ENCODE data around the gene TRAF2. TPM values are rescaled to one million over a fixed set of nuclear protein-coding genes. Genes with fewer than 3 reads are reported as not detected.

Gene TRAF2
- total RNA-seq, 2 experiments from 2014 or later, result 37.4 to 46.2 TPM

DNA sequence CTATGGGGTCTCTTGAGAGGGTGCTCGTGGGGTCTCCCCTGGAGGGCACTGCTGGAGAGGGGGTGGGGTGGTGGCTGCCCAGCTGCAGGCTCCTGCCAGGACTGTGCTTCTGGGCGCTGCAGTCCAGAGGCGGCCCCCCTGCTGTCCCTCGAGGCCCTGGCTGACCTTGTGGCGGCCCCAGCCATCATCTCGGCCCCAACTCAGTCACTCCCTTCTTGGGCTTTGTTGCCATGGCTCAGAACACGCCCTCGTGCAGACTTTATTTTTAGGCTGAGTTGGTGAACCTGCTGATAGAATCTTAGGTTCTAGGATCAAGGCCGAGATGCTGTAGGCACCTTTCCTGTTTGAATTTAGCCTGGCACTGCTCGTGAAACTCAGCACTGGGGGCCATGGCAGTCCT lies 35.4 kb downstream of the TRAF2 start:
- intact Hi-C loops (cut with DNase I, micrococcal nuclease), result no loop called here
- H3K27me3 Mint-ChIP-seq, result no peaks in the 10 kb centered on the region
- H3K27ac Mint-ChIP-seq, result no peak overlapping the region
- ATAC-seq (no peak), DNase-seq (no peak)
- no peak overlapping the region for H3K4me3 Mint-ChIP-seq
- no peaks in the 10 kb centered on the region for H3K4me1 Mint-ChIP-seq
- peaks cover 34% of the 10 kb centered on the region for H3K36me3 Mint-ChIP-seq (ENCODE audit: low read depth)
- H3K9me3 Mint-ChIP-seq (ENCODE audit: low read depth), result no peaks in the 10 kb centered on the region
- ChIA-PET CTCF (interaction anchor here (0.5 kb wide), 1 partner anchor 102 kb away, joined by 3 read pairs; no protein-coding TSS in a partner anchor), POLR2A (no interaction called here)

DNA sequence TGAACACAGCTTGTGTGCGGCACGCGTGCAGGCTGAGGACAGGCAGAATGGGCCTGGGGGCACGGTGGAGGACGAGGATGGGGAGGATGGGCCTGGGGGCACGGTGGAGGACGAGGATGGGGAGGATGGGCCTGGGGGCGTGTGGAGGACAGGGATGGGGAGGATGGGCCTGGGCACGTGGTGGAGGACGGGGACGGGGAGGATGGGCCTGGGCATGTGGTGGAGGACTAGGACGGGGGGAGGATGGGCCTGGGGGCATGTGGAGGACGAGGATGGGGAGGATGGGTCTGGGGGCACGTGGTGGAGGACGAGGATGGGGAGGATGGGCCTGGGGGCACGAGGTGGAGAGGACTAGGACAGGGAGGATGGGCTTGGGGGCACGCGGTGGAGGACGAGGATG lies 36.2 kb downstream of the TRAF2 start:
- H3K9me3 Mint-ChIP-seq (ENCODE audit: low read depth), result no peaks in the 10 kb centered on the region
- no peak overlapping the region for H3K27ac Mint-ChIP-seq
- DNase-seq, result no peak
- ChIA-PET CTCF (interaction anchor here (0.6 kb wide), 1 partner anchor 13 kb away, joined by 3 read pairs; no protein-coding TSS in a partner anchor), POLR2A (no interaction called here)
- no peaks in the 10 kb centered on the region for H3K27me3 Mint-ChIP-seq
- intact Hi-C loops (cut with DNase I, micrococcal nuclease), result no loop called here
- H3K4me3 Mint-ChIP-seq, result no peak overlapping the region
- no peaks in the 10 kb centered on the region for H3K4me1 Mint-ChIP-seq
- peaks cover 30% of the 10 kb centered on the region for H3K36me3 Mint-ChIP-seq (ENCODE audit: low read depth)
- no peak for ATAC-seq

DNA sequence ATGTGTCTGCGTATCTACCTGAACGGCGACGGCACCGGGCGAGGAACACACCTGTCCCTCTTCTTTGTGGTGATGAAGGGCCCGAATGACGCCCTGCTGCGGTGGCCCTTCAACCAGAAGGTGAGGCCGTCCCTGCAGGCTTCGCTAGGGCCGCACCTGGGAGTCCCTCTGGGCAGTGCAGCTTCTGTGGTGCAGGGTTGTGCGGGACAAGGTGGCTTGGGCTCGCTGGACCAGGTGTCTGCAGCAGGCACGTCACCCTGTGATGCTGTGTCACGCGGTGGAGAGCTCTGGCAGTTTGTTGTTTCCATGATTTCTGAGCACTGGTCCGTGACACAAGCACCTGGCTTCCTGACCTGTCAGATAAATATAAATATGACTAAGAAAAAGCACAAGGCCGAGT lies 37.6 kb downstream of the TRAF2 start:
- Mint-ChIP-seq H3K4me1 (no peaks in the 10 kb centered on the region), H3K36me3 (ENCODE audit: low read depth) (peaks cover 30% of the 10 kb centered on the region), H3K4me3 (no peak overlapping the region), H3K27me3 (no peaks in the 10 kb centered on the region), H3K27ac (no peak overlapping the region), H3K9me3 (ENCODE audit: low read depth) (no peaks in the 10 kb centered on the region)
- POLR2A ChIA-PET, result interaction anchor here (0.6 kb wide), 1 partner anchor 22 kb away, joined by 6 read pairs; no protein-coding TSS in a partner anchor
- ATAC-seq (no peak), DNase-seq (no peak)
- CTCF ChIA-PET, result interaction anchor here (1.2 kb wide), 1 partner anchor 21 kb away, joined by 3 read pairs; no protein-coding TSS in a partner anchor
- intact Hi-C loops (cut with DNase I, micrococcal nuclease), result no loop called here

DNA sequence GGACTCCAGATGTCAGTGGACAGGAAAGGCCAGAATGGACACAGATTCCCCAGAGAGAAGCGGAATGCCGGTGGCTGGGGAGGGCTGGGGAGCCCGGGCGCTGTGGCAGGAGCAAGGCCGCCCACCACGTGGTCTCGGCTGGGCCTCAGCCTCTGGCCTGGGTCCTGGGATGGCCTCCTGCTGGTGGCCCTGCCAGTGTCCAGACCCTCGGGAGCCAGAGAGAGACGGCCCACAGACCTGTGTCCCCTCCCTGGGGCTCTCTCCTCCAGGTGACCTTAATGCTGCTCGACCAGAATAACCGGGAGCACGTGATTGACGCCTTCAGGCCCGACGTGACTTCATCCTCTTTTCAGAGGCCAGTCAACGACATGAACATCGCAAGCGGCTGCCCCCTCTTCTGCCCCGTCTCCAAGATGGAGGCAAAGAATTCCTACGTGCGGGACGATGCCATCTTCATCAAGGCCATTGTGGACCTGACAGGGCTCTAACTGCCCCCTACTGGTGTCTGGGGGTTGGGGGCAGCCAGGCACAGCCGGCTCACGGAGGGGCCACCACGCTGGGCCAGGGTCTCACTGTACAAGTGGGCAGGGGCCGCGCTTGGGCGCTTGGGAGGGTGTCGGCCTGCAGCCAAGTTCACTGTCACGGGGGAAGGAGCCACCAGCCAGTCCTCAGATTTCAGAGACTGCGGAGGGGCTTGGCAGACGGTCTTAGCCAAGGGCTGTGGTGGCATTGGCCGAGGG lies 39.3 kb downstream of the TRAF2 start:
- ATAC-seq, result no peak
- ChIA-PET CTCF (no interaction called here), POLR2A (no interaction called here)
- peaks cover 24% of the 10 kb centered on the region for H3K36me3 Mint-ChIP-seq (ENCODE audit: low read depth)
- H3K27ac Mint-ChIP-seq, result peak overlapping the region; percentile 37
- DNase-seq, result no peak
- H3K27me3 Mint-ChIP-seq, result no peaks in the 10 kb centered on the region
- intact Hi-C loops (cut with DNase I, micrococcal nuclease), result no loop called here
- no peaks in the 10 kb centered on the region for H3K4me1 Mint-ChIP-seq
- no peak overlapping the region for H3K4me3 Mint-ChIP-seq
- no peaks in the 10 kb centered on the region for H3K9me3 Mint-ChIP-seq (ENCODE audit: low read depth)

DNA sequence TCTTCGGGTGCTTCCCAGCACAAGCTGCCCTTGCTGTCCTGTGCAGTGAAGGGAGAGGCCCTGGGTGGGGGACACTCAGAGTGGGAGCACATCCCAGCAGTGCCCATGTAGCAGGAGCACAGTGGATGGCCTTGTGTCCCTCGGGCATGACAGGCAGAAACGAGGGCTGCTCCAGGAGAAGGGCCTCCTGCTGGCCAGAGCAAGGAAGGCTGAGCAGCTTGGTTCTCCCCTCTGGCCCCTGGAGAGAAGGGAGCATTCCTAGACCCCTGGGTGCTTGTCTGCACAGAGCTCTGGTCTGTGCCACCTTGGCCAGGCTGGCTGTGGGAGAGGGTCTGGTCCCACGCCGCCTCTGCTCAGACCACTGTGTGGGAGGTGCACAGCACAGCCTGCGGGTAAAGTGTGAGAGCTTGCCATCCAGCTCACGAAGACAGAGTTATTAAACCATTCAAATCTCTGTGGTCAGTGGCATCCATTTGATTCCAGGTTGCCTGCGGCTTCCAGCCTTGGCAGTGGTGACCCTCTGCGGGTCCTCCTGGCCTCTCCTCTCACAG lies 39.9 kb downstream of the TRAF2 start:
- Mint-ChIP-seq H3K4me3 (no peak overlapping the region), H3K9me3 (ENCODE audit: low read depth) (no peaks in the 10 kb centered on the region), H3K27me3 (no peaks in the 10 kb centered on the region), H3K27ac (no peak overlapping the region), H3K4me1 (peaks cover 2% of the 10 kb centered on the region), H3K36me3 (ENCODE audit: low read depth) (peaks cover 21% of the 10 kb centered on the region)
- POLR2A ChIA-PET, result no interaction called here
- intact Hi-C loops (cut with DNase I, micrococcal nuclease), result no loop called here
- CTCF ChIA-PET, result no interaction called here
- ATAC-seq (no peak), DNase-seq (no peak)

DNA sequence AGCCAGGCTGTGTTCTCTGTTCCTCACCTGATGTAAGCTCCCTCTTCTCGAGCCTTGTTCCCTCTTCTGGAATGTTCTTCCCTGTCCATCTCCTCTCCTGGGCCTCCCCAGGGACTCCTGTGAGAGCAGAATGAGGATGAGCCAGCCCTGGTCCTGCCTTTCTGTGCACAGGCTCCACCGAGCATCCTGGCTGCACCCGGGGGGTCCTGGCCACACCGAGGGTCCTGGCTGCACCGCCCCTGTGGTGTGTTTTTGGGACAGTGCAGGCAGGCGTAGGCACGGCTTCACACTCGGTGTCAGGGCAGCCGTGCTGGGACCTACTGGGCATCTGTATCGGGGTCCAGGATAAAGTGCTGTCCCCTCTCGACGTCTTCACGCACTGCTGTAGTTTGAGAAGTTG lies 40.4 kb downstream of the TRAF2 start:
- POLR2A ChIA-PET, result no interaction called here

DNA sequence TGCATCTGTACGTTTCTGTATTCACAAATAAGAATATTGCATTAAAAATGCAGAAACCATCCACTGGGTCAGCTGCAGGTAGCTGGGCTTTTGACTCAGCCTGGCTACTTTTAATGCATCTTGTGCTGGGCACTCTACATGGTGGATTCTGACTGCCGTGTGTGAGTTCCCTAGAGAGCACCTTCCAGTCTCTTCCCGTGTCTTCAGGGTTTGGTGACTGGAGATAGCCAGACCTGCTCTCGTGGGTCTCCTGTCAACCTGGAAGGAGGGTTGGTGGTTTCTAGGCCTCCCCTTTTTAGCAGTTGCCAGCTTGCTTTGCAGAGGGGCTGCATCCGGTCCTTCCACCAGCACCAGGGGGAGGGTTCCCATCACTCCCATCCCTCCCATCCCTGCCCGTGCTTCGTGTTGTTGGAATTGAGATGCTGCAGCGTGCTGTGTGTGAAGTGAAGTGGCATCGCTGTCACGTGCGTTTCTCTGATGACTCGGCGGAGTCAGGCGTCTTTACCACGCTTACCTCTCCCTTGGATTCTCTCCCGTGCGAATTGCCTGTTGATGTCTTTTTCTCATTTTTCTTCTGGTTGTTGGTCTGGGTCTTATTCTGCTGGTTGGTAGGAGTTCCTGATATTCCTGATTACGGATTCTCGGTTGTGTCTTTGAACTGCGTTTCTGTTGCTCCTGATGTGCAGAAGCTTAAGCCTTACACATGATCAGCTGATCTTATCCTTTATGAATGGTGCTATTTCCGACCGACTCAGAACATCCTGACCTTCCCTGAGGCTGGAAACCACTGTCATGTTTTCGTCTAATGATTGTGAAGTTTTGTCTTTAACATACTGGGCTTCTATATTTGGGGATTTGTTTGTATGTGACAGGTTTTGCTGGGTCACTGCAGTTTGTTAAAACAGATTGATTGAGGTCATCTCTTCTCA lies 41.3 kb downstream of the TRAF2 start:
- ChIA-PET CTCF (no interaction called here), POLR2A (no interaction called here)
- Mint-ChIP-seq H3K36me3 (ENCODE audit: low read depth) (peaks cover 25% of the 10 kb centered on the region), H3K4me3 (no peak overlapping the region), H3K27ac (peak overlapping the region; percentile 7), H3K4me1 (peaks cover 13% of the 10 kb centered on the region), H3K9me3 (ENCODE audit: low read depth) (no peaks in the 10 kb centered on the region), H3K27me3 (no peaks in the 10 kb centered on the region)
- intact Hi-C loops (cut with DNase I, micrococcal nuclease), result no loop called here
- DNase-seq (no peak), ATAC-seq (no peak)

More for the DNA sequence above, 40.4 kb downstream of the TRAF2 start:
- ATAC-seq, result no peak
- no peaks in the 10 kb centered on the region for H3K27me3 Mint-ChIP-seq
- no peak for DNase-seq
- intact Hi-C loops (cut with DNase I, micrococcal nuclease), result no loop called here
- H3K4me1 Mint-ChIP-seq, result peaks cover 6% of the 10 kb centered on the region
- H3K9me3 Mint-ChIP-seq (ENCODE audit: low read depth), result no peaks in the 10 kb centered on the region
- peaks cover 21% of the 10 kb centered on the region for H3K36me3 Mint-ChIP-seq (ENCODE audit: low read depth)
- no peak overlapping the region for H3K27ac Mint-ChIP-seq
- CTCF ChIA-PET, result no interaction called here
- H3K4me3 Mint-ChIP-seq, result no peak overlapping the region

DNA sequence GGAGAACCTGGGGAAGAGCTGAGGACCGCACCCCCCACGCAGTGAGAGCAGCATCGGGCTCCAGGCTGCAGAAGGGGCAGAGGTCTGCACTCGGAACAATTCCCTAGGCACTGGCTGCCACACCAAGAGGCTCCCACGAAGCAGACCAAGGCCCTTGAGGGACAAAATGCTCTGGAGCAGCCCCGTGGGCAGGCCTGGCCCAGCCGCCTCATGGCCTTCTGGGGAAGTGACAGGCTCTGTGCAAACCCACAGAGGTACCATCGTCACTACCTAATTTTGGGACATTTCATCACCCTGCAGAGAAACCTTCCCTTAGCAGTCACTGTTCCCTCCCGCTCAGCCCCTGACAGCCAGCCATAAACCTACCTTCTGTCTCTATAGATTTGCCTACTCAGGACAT lies 42.3 kb downstream of the TRAF2 start:
- POLR2A ChIA-PET, result no interaction called here
- DNase-seq (no peak), ATAC-seq (no peak)
- peaks cover 17% of the 10 kb centered on the region for H3K4me1 Mint-ChIP-seq
- H3K36me3 Mint-ChIP-seq (ENCODE audit: low read depth), result peaks cover 20% of the 10 kb centered on the region
- H3K9me3 Mint-ChIP-seq (ENCODE audit: low read depth), result no peaks in the 10 kb centered on the region
- H3K4me3 Mint-ChIP-seq, result no peak overlapping the region
- no peaks in the 10 kb centered on the region for H3K27me3 Mint-ChIP-seq
- intact Hi-C loops (cut with DNase I, micrococcal nuclease), result no loop called here
- CTCF ChIA-PET, result interaction anchor here (0.5 kb wide), 1 partner anchor 568 kb away, joined by 4 read pairs; no protein-coding TSS in a partner anchor
- no peak overlapping the region for H3K27ac Mint-ChIP-seq

DNA sequence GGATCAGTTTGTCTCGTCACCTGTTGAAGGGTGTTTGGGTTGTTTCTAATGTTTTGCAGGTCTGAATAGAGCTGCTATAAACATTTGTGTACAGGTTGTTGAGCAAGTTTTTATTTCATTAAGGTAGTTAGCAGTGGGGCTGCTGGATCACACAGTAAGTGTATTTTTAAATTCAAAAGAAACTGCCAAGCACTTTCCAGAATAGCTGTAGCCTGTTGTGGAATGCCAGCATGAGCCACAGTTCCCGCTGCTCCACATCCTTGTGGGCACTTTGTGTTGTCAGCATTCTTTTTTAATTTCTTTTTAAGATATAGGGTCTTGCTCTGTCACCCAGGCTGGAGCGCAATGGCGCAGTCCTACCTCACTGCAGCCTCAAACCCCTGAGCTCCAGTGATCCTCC lies 43.7 kb downstream of the TRAF2 start:
- intact Hi-C loops (cut with DNase I, micrococcal nuclease), result no loop called here
- CTCF ChIA-PET, result interaction anchor here (0.9 kb wide), 1 partner anchor 618 kb away, joined by 3 read pairs; no protein-coding TSS in a partner anchor
- POLR2A ChIA-PET, result no interaction called here
- Mint-ChIP-seq H3K27me3 (no peaks in the 10 kb centered on the region), H3K4me3 (no peak overlapping the region), H3K4me1 (peaks cover 17% of the 10 kb centered on the region), H3K36me3 (ENCODE audit: low read depth) (peaks cover 23% of the 10 kb centered on the region), H3K27ac (peak overlapping the region; percentile 9), H3K9me3 (ENCODE audit: low read depth) (no peaks in the 10 kb centered on the region)
- DNase-seq (no peak), ATAC-seq (no peak)

DNA sequence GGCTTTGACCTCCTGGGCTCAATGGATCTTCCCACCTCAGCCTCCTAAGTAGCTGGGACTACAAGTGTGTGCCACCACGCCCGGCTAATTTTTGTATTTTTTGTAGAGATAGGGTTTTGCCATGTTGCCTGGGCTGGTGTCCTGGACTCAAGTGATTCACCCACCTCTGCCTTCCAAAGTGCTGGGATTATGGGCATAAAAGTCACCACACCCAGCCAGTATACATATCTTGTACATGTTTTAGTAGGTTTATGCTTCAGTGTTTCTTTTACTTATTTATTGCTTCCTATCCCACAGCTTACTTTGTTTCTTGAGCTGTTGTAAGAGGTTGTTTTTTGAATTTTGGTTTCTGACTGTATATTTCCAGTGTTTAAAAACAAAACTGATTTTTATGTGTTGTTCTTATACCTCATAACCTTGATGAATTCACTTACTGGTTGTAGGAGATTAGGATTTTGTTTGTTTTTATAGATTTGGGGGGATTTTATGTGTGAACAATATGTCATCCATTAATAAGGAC lies 45.4 kb downstream of the TRAF2 start:
- Mint-ChIP-seq H3K27me3 (no peaks in the 10 kb centered on the region), H3K4me3 (no peak overlapping the region), H3K36me3 (ENCODE audit: low read depth) (peaks cover 24% of the 10 kb centered on the region), H3K27ac (peak overlapping the region; percentile 83), H3K4me1 (peaks cover 17% of the 10 kb centered on the region), H3K9me3 (ENCODE audit: low read depth) (no peaks in the 10 kb centered on the region)
- intact Hi-C loops (cut with DNase I, micrococcal nuclease), result no loop called here
- ChIA-PET POLR2A (interaction anchor here (0.6 kb wide), 1 partner anchor 950 kb away, joined by 7 read pairs; no protein-coding TSS in a partner anchor), CTCF (interaction anchor here (0.7 kb wide), 1 partner anchor 12 kb away, joined by 3 read pairs; no protein-coding TSS in a partner anchor)
- ATAC-seq (peak; percentile 24), DNase-seq (no peak)

DNA sequence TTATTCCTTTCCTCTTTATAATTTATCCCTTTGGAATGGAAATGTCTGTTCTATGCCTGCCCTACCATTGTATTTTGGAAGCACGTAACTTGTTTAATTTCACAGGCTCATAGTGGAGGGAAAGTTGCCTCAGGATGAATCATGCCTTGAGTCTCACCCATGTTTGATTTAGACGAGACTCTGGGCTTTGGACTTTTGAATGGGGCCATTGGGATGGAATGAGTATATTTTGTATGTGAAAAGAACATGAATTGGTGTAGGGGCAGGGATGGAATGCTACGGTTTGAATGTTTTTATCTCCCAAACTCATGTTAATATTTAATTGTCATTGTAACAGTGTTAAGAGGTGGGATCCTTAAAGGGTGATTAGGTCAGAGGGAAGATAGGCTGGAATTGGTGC lies 48.0 kb downstream of the TRAF2 start:
- intact Hi-C loops (cut with DNase I, micrococcal nuclease), result no loop called here
- Mint-ChIP-seq H3K4me1 (peaks cover 17% of the 10 kb centered on the region), H3K4me3 (no peak overlapping the region), H3K36me3 (ENCODE audit: low read depth) (peaks cover 25% of the 10 kb centered on the region), H3K27me3 (no peaks in the 10 kb centered on the region), H3K27ac (no peak overlapping the region), H3K9me3 (ENCODE audit: low read depth) (no peaks in the 10 kb centered on the region)
- ATAC-seq (no peak), DNase-seq (no peak)
- ChIA-PET POLR2A (no interaction called here), CTCF (no interaction called here)

Measured in activated CD4-positive, alpha-beta T cell treated with anti-CD3 and anti-CD28 coated beads for 36 hours (primary cell).